Thoracic aorta (tissue), 2 donors: ENCODE results near the gene SIGLECL1. TPM values are rescaled to one million over a fixed set of nuclear protein-coding genes. Genes with fewer than 3 reads are reported as not detected.

Experiments
- ATAC-seq: fragments of 150-250 bp; one replicate; pipeline ENCODE4 v1.8.0; 2017; ENCODE audit warnings: low read depth; ENCODE audit not compliant: insufficient number of reproducible peaks, low FRiP score
- DNase-seq: peaks from one replicate; pipeline ENCODE4 v3.0.0-alpha.2; 2020; ENCODE audit warnings: low spot score
- H3K27ac ChIP-seq, 2 donors: fragments of 200-600 bp; sonication (generic); 1 replicate in 1 of 2; 2 replicates in 1 of 2; pipeline ENCODE4 v1.5.1; 2016; ENCODE audit warnings: mild to moderate bottlenecking in 2 of 2, moderate library complexity in 2 of 2
- H3K27me3 ChIP-seq: fragments of 200-600 bp; sonication (generic); replicated peaks from 2 replicates; pipeline ENCODE4 v1.6.0; 2016; ENCODE audit warnings: mild to moderate bottlenecking; ENCODE audit not compliant: insufficient read depth
- H3K36me3 ChIP-seq: fragments of 200-600 bp; sonication (generic); one replicate; pipeline ENCODE4 v1.5.1; 2016
- H3K4me1 ChIP-seq, 2 donors: fragments of 200-600 bp; sonication (generic); 1 replicate in 1 of 2; 2 replicates in 1 of 2; pipeline versions ENCODE4 v1.5.1 to v1.6.0; 2016; ENCODE audit warnings: low read depth in 2 of 2, mild to moderate bottlenecking in 1 of 2; ENCODE audit not compliant: control insufficient read depth in 1 of 2
- H3K4me3 ChIP-seq: fragments of 200-600 bp; sonication (generic); 2 replicates; pipeline ENCODE4 v1.5.1; 2016; ENCODE audit warnings: mild to moderate bottlenecking
- H3K9me3 ChIP-seq: fragments of 200-600 bp; sonication (generic); 2 replicates; pipeline ENCODE4 v1.5.1; 2016
- total RNA-seq, 2 donors: library from RNA; depleted of rRNA; stranded (reverse); fragments of >200 nt; gene quantifications; one replicate each; pipeline versions ENCODE4 v1.1.0 to v1.2.3, GENCODE V29; 2016
- TF ChIP-seq, protein P1 (sequence below): fragments of 200-600 bp; sonication (generic); IDR thresholded peaks from one replicate; pipeline ENCODE4 v1.5.1; 2019; ENCODE audit warnings: antibody characterized with exemption

Gene SIGLECL1
- total RNA-seq, 2 donors from 2014 or later: not detected

DNA sequence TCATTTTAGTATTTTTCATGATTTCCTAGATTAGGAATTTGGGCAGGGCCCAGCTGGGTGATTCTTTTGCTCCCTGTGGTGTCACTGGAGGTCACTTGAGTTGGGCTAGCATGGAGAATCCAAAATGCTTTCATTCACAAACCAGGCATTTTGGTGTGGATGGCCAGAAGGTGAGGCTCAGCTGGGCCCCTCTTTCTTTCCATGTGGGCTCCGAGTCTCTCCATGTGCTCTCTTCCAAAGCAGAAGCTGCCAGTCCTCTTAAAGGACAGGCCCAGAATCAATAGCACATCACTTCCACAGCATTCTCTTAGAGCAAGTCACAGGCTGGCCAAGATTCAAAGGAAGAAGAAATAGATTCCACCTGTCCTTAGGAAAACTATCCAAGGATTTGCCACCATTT, 38.8 kb downstream of the SIGLECL1 start:
- no peak for ATAC-seq
- H3K9me3 ChIP-seq: no peaks in the 10 kb centered on the region
- H3K27me3 ChIP-seq: no peaks in the 10 kb centered on the region
- no peaks in the 10 kb centered on the region for H3K4me1 ChIP-seq
- TF ChIP-seq, protein P1, sequence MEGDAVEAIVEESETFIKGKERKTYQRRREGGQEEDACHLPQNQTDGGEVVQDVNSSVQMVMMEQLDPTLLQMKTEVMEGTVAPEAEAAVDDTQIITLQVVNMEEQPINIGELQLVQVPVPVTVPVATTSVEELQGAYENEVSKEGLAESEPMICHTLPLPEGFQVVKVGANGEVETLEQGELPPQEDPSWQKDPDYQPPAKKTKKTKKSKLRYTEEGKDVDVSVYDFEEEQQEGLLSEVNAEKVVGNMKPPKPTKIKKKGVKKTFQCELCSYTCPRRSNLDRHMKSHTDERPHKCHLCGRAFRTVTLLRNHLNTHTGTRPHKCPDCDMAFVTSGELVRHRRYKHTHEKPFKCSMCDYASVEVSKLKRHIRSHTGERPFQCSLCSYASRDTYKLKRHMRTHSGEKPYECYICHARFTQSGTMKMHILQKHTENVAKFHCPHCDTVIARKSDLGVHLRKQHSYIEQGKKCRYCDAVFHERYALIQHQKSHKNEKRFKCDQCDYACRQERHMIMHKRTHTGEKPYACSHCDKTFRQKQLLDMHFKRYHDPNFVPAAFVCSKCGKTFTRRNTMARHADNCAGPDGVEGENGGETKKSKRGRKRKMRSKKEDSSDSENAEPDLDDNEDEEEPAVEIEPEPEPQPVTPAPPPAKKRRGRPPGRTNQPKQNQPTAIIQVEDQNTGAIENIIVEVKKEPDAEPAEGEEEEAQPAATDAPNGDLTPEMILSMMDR: no peak
- no peak for DNase-seq
- H3K27ac ChIP-seq: no peak overlapping the region
- H3K36me3 ChIP-seq: no peaks in the 10 kb centered on the region
- H3K4me3 ChIP-seq: no peak overlapping the region

DNA sequence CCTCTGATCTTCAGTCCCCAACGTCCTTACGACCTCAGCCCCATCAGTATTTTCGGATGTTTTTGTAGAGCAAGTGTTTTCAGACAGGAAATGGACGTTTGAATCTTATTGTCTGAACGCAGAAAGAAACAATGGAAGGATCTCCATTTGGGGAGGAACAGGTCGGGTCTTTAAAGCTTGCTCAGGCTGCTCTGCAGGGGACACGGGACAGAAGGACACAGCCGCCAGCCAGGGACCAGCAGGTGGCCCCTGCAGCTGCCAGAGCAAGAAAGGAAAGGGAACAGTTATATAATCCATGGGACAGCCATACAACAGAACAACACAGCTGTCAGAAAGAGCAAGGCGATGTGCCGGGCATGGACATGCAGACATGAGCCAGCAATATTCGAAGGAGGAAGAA, 42.1 kb downstream of the SIGLECL1 start:
- H3K36me3 ChIP-seq: no peaks in the 10 kb centered on the region
- no peak overlapping the region for H3K4me3 ChIP-seq
- ATAC-seq (no peak), DNase-seq (no peak)
- TF ChIP-seq, protein P1: no peak
- no peak overlapping the region for H3K27ac ChIP-seq
- H3K9me3 ChIP-seq: no peaks in the 10 kb centered on the region
- no peaks in the 10 kb centered on the region for H3K4me1 ChIP-seq
- H3K27me3 ChIP-seq: no peaks in the 10 kb centered on the region

DNA sequence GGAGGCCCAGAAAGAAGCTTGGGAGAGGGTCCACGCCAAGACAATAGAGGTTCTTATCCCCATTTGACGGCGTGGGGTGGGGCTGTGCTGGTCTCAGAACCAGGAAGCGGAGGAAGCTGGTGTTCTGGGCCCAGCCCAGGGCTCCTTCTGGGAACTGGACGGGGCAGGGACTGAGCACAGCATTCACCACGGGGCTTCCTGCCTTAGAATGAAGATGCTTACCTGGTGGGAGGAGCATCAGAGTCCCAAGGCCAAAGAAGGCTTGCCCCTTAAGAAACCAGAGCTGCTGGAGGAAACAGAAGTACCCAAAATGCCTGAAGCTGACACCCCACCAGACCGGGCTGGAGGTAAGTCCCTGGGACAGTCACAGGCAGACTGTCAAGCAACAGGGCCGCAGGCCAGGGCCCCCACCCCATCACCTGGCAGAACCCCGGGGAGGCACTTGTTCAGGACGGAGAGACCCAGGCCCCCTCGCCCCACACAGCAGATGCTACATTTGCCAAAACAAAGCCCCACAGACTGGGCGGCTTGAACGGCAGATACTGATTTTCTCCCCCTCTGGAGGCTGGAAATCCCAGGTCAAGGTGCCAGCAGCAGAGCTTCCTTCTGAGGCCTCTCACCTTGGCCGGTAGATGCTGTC, 42.8 kb downstream of the SIGLECL1 start:
- no peaks in the 10 kb centered on the region for H3K4me1 ChIP-seq
- H3K9me3 ChIP-seq: no peaks in the 10 kb centered on the region
- DNase-seq: no peak
- no peak overlapping the region for H3K27ac ChIP-seq
- ATAC-seq: no peak
- no peak overlapping the region for H3K4me3 ChIP-seq
- TF ChIP-seq, protein P1: no peak
- no peaks in the 10 kb centered on the region for H3K27me3 ChIP-seq
- no peaks in the 10 kb centered on the region for H3K36me3 ChIP-seq

DNA sequence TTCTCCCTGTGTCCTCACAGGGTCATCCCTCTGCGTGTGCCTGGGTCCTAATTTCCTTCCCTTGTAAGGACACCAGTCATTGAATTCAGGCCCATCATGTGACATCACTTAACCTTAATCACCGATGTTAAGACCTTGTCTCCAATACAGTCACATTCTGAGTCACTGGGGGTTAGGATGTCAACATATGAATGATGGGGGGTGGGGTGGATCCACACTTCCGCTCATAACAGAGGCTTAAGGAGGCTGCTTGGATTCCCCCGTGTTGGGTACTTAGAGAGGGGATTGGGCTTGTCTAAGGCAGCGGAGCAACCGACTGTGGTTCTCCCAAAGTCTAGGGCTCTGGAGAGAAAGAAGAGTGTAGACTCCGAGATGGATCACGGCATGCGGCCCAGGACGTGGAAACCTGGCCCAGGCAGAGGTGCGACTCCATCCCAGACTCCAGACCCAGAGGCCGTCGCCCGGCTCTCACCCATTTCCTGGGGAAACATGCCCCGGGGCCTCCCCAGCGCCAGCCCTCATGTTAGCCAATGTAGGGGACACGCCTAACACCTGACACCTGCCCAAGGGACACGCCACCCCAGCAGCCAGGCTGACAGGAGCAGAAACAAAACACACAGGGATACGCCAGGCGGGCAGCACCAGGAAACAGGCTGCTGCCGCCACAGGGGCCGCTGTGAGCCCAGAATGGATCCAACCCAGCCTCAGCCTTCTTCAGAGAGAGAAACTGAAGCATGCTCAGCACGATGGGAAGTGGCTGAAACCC, 43.5 kb downstream of the SIGLECL1 start:
- Histone ChIP-seq H3K27me3 (no peaks in the 10 kb centered on the region), H3K36me3 (no peaks in the 10 kb centered on the region), H3K4me3 (no peak overlapping the region), H3K4me1 (no peaks in the 10 kb centered on the region), H3K27ac (no peak overlapping the region), H3K9me3 (no peaks in the 10 kb centered on the region)
- TF ChIP-seq, protein P1: no peak
- ATAC-seq: no peak
- no peak for DNase-seq

DNA sequence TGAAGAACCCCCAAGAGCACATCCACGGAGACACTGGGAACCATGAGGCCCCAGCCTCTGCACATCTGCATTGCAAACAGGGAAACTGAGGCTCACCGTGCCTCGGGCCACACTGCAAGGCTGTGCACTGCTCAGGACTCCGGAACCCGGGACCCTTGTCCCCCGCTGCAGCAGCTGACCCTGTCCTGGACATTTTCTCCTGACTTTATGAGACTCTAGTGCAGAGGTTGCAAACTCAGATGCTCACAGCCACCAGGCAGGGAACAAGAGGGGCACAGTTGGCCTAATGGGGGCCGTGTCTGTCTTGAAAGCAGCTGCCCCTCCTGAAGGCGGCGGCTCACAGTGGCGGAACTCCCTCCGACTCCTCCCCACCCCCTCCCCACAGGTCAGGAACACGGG, 44.1 kb downstream of the SIGLECL1 start:
- Histone ChIP-seq H3K4me1 (no peaks in the 10 kb centered on the region), H3K4me3 (no peak overlapping the region), H3K27me3 (no peaks in the 10 kb centered on the region), H3K9me3 (no peaks in the 10 kb centered on the region), H3K27ac (no peak overlapping the region), H3K36me3 (no peaks in the 10 kb centered on the region)
- ATAC-seq: no peak
- TF ChIP-seq, protein P1: no peak
- DNase-seq: no peak
